ENCODE data around the gene ERVFRD-1. TPM values are rescaled to one million over a fixed set of nuclear protein-coding genes. Genes with fewer than 3 reads are reported as not detected.

The ERVFRD-1 gene
- total and polyA plus RNA-seq, 2 of the 13 experiments (the other 11 are each of a cell fraction or from before 2014, with no cell fraction given) = not detected

GRCh38 chr6:11143394-11144371, 32.2 kb upstream of the ERVFRD-1 start (continued):
- TF ChIP-seq ZBTB25 (CRISPR knock-in tag; IDR thresholded peaks at IDR 0.05) (peak; percentile 77), MAFG (CRISPR knock-in tag; IDR thresholded peaks at IDR 0.05) (peak; percentile 86), NFAT5 (CRISPR knock-in tag; IDR thresholded peaks at IDR 0.05) (no peak), CAMTA2 (CRISPR knock-in tag; IDR thresholded peaks at IDR 0.05; ENCODE audit: borderline replicate concordance) (no peak), NFE2L1 (CRISPR knock-in tag; IDR thresholded peaks at IDR 0.05; ENCODE audit: borderline replicate concordance) (no peak), ZFP36L1 (CRISPR knock-in tag; IDR thresholded peaks at IDR 0.05) (peak; percentile 87; the same call in 1 of the 2 replicates), RARA (CRISPR knock-in tag; IDR thresholded peaks at IDR 0.05) (peak; percentile 67), IKZF5 (CRISPR knock-in tag; IDR thresholded peaks at IDR 0.05) (peak; percentile 83), ZNF563 (CRISPR knock-in tag; IDR thresholded peaks at IDR 0.05) (peak; percentile 25; the same call in 1 of the 2 replicates), MEF2D (CRISPR knock-in tag; IDR thresholded peaks at IDR 0.05) (peak; percentile 56; the same call in 1 of the 2 replicates), GABPB1 (CRISPR knock-in tag; IDR thresholded peaks at IDR 0.05) (peak; percentile 50; the same call in 1 of the 2 replicates), RBM22 (optimal IDR thresholded peaks at IDR 0.05; ENCODE audit: low read length) (no peak), CREB1 (IDR thresholded peaks at IDR 0.05) (peak; percentile 89), CREB1 (CRISPR knock-in tag; IDR thresholded peaks at IDR 0.05) (peak; percentile 72), TIGD3 (CRISPR knock-in tag; IDR thresholded peaks at IDR 0.05; ENCODE audit: borderline replicate concordance) (peak; percentile 29; the same call in 1 of the 2 replicates), DMAP1 (CRISPR knock-in tag; IDR thresholded peaks at IDR 0.05) (0 out of 2 replicates have a peak, but pooled peaks have one; percentile 35), ZFP36 (IDR thresholded peaks at IDR 0.05; ENCODE audit: borderline replicate concordance, low read depth, low read length, partially characterized antibody) (no peak), TEAD3 (CRISPR knock-in tag; optimal IDR thresholded peaks at IDR 0.05; ENCODE audit: borderline replicate concordance) (peak; percentile 85)

Measured in HepG2 (cell line).